Stomach (tissue), 9 donors: ENCODE measurements around the gene NDUFS4. TPM values are rescaled to one million over a fixed set of nuclear protein-coding genes. Genes with fewer than 3 reads are reported as not detected.

Source experiments
- DNase-seq, 2 donors: peaks; one replicate each; pipeline versions ENCODE4 v3.0.0 to v3.0.0-alpha.2; 2013 to 2019
- H3K27ac ChIP-seq, 5 donors: fragments of 200-600 bp in 4 of 5; sonication (generic) in 4 of 5; one replicate each; pipeline ENCODE4 v1.5.1; 2013 to 2019; ENCODE audit warnings: mild to moderate bottlenecking in 1 of 5, moderate library complexity in 1 of 5
- H3K27me3 ChIP-seq, 3 donors: fragments of 200-600 bp; sonication (generic); one replicate each; pipeline ENCODE4 v1.5.1; 2017 to 2019; ENCODE audit warnings: mixed run types in 1 of 3
- H3K36me3 ChIP-seq, 4 donors: fragments of 200-600 bp; sonication (generic); 1 replicate in 3 of 4; 2 replicates in 1 of 4; pipeline ENCODE4 v1.5.1; 2016 to 2019
- H3K4me1 ChIP-seq, 4 donors: fragments of 200-600 bp; sonication (generic); one replicate each; pipeline ENCODE4 v1.5.1; 2016 to 2019
- H3K4me3 ChIP-seq, 4 donors: fragments of 200-600 bp; sonication (generic) in 3 of 4; one replicate each; pipeline ENCODE4 v1.5.1; 2016 to 2019; ENCODE audit warnings: mild to moderate bottlenecking in 1 of 4
- H3K9me3 ChIP-seq, 4 donors: fragments of 200-600 bp; sonication (generic); one replicate each; pipeline ENCODE4 v1.5.1; 2016 to 2019
- CTCF ChIP-seq, 7 experiments: fragments of 450-650 bp in 4 of 7; fragments of 200-600 bp in 3 of 7; sonication (generic) in 3 of 7; IDR thresholded peaks; one replicate each; pipeline ENCODE4 v1.5.1; 2016 to 2019; ENCODE audit warnings: antibody characterized with exemption in 7 of 7, control low read depth in 2 of 7, mild to moderate bottlenecking in 1 of 7
- EP300 ChIP-seq: sonication (generic); formaldehyde crosslinking; IDR thresholded peaks from one replicate; pipeline ENCODE4 v1.6.1; 2017; ENCODE audit warnings: antibody characterized with exemption
- POLR2A ChIP-seq, 4 donors: fragments of 450-650 bp; IDR thresholded peaks; one replicate each; pipeline ENCODE4 v1.6.1; 2016; ENCODE audit warnings: antibody characterized with exemption in 4 of 4, control low read depth in 2 of 4, mild to moderate bottlenecking in 1 of 4, moderate library complexity in 1 of 4
- POLR2AphosphoS5 ChIP-seq, 3 donors: sonication (generic); formaldehyde crosslinking; IDR thresholded peaks; one replicate each; pipeline ENCODE4 v1.6.1; 2016; ENCODE audit warnings: antibody characterized with exemption in 3 of 3
- WGBS, 5 donors: extraction: QIAGEN DNeasy Blood & Tissue Kit in 3 of 5; methylation state at CpG; one replicate each; pipeline versions ENCODE4 v1.1.5 to v1.1.7; 2013 to 2018; 5-methylcytosine and 5-hydroxymethylcytosine counted together
- intact Hi-C: fragments of 100-400 bp; cut with DNase I; formaldehyde crosslinking; loops from one replicate; pipeline ENCODE4 v1.15.1; 2023; ENCODE audit warnings: low total_unique reads
- polyA plus RNA-seq, 3 donors: library from polyadenylated mRNA; stranded (reverse); fragments of 200-250 nt; gene quantifications; one replicate each; pipeline ENCODE4 v1.2.3, GENCODE V29; 2013
- total RNA-seq, 5 donors: library from RNA; depleted of rRNA; stranded (reverse); fragments of >200 nt; gene quantifications; one replicate each; pipeline versions ENCODE4 v1.1.0 to v1.2.3, GENCODE V29; 2014 to 2016
- donor health status: healthy with polysubstance abuse.
- donor health status: Bipolar disorder and iron deficiency.
- donor health status: healthy.

Gene NDUFS4
- total and polyA plus RNA-seq, 8 donors = 8.7 to 103 (median 85.2) TPM

GRCh38 chr5:53558966-53559365, 1.5 kb upstream of the NDUFS4 start:
- no peaks in the 10 kb centered on the region for H3K9me3 ChIP-seq
- no peak for TF ChIP-seq EP300
- no peak for TF ChIP-seq CTCF (IDR thresholded peaks at IDR 0.05)
- TF ChIP-seq POLR2A (IDR thresholded peaks at IDR 0.05) = no peak
- DNase-seq = no peak
- H3K36me3 ChIP-seq = no peaks in the 10 kb centered on the region
- H3K4me3 ChIP-seq = no peak overlapping the region
- no peak overlapping the region for H3K27ac ChIP-seq
- H3K4me1 ChIP-seq = peaks cover 10 to 38% (median 21%) of the 10 kb centered on the region in 4 donors
- intact Hi-C loops = no loop called here
- H3K27me3 ChIP-seq = peaks cover 0 to 5% (median 0%) of the 10 kb centered on the region in 3 donors

GRCh38 chr5:53560028-53560427, 411 bp upstream of the NDUFS4 start:
- Histone ChIP-seq H3K36me3 (no peaks in the 10 kb centered on the region), H3K4me3 (peak overlapping the region; percentile 64 to 86 (median 80)), H3K27me3 (peaks cover 0 to 5% (median 0%) of the 10 kb centered on the region in 3 donors), H3K9me3 (no peaks in the 10 kb centered on the region), H3K4me1 (peaks cover 10 to 45% (median 26%) of the 10 kb centered on the region in 4 donors), H3K27ac (peak overlapping the region in 4 of 5 donors; percentile 85 to 91 (median 88))
- no peak for TF ChIP-seq POLR2AphosphoS5 (IDR thresholded peaks at IDR 0.05)
- TF ChIP-seq CTCF (IDR thresholded peaks at IDR 0.05) = no peak
- WGBS, 5 donors = 13 to 25% (median 18%) methylated on average over 5 of the region's 5 CpGs
- intact Hi-C loops = no loop called here
- DNase-seq = no peak

- DNase-seq = no peak
- intact Hi-C loops = no loop called here
- peaks cover 0 to 46% (median 28%) of the 10 kb centered on the region in 4 donors for H3K4me1 ChIP-seq
- no peaks in the 10 kb centered on the region for H3K9me3 ChIP-seq
- no peak overlapping the region for H3K4me3 ChIP-seq
- no peaks in the 10 kb centered on the region for H3K27me3 ChIP-seq
- H3K27ac ChIP-seq = no peak overlapping the region
- TF ChIP-seq CTCF (IDR thresholded peaks at IDR 0.05) = no peak
- no peak for TF ChIP-seq EP300
- no peak for TF ChIP-seq POLR2A (IDR thresholded peaks at IDR 0.05)
- TF ChIP-seq POLR2AphosphoS5 (IDR thresholded peaks at IDR 0.05) = no peak
- no peaks in the 10 kb centered on the region for H3K36me3 ChIP-seq
These were observed 8.0 kb downstream of the NDUFS4 start for GRCh38 chr5:53568401-53568800.

- Histone ChIP-seq H3K4me1 (peaks cover 0 to 41% (median 27%) of the 10 kb centered on the region in 4 donors), H3K27ac (no peak overlapping the region), H3K4me3 (no peak overlapping the region), H3K36me3 (no peaks in the 10 kb centered on the region), H3K27me3 (no peaks in the 10 kb centered on the region), H3K9me3 (no peaks in the 10 kb centered on the region)
- no peak for TF ChIP-seq EP300
- TF ChIP-seq POLR2A (IDR thresholded peaks at IDR 0.05) = no peak
- TF ChIP-seq POLR2AphosphoS5 (IDR thresholded peaks at IDR 0.05) = no peak
- no peak for TF ChIP-seq CTCF (IDR thresholded peaks at IDR 0.05)
- intact Hi-C loops = no loop called here
- DNase-seq = peak in 1 of 2 donors; percentile 30
- WGBS, 5 donors = 78 to 94% (median 88%) methylated on average over 1 of the region's 1 CpG
These were observed 8.4 kb downstream of the NDUFS4 start for GRCh38 chr5:53568871-53569270.
